Body of pancreas (tissue), 4 donors: ENCODE results near the gene LPIN3. TPM values are rescaled to one million over a fixed set of nuclear protein-coding genes. Genes with fewer than 3 reads are reported as not detected.

Source experiments
- ATAC-seq: fragments of 150-250 bp; one replicate; pipeline ENCODE4 v1.9.1; 2016
- DNase-seq, 4 donors: peaks; one replicate each; pipeline ENCODE4 v3.0.0-alpha.2; 2019
- H3K27ac ChIP-seq, 4 donors: fragments of 200-600 bp; sonication (generic); 1 replicate in 3 of 4; 2 replicates in 1 of 4; pipeline versions ENCODE4 v1.5.1 to v1.6.1; 2016 to 2019; ENCODE audit warnings: mild to moderate bottlenecking in 1 of 4, mixed read lengths in 1 of 4, moderate library complexity in 1 of 4
- H3K27me3 ChIP-seq, 2 donors: fragments of 200-600 bp; sonication (generic); one replicate each; pipeline ENCODE4 v1.6.0; 2016; ENCODE audit warnings: mild to moderate bottlenecking in 1 of 2
- H3K36me3 ChIP-seq, 2 donors: fragments of 200-600 bp; sonication (generic); replicated peaks in 1 of 2; 2 replicates each; pipeline ENCODE4 v1.5.1; 2016; ENCODE audit warnings: low read depth in 2 of 2; ENCODE audit not compliant: insufficient read depth in 1 of 2
- H3K4me1 ChIP-seq: fragments of 200-600 bp; sonication (generic); one replicate; pipeline ENCODE4 v1.6.0; 2016
- H3K4me3 ChIP-seq, 2 donors: fragments of 200-600 bp; sonication (generic); 1 replicate in 1 of 2; 2 replicates in 1 of 2; pipeline ENCODE4 v1.5.1; 2016 to 2019
- H3K9me3 ChIP-seq, 3 donors: fragments of 200-600 bp; sonication (generic); 1 replicate in 2 of 3; 2 replicates in 1 of 3; pipeline ENCODE4 v1.5.1; 2016
- CTCF ChIP-seq, 7 experiments: fragments of 450-650 bp in 4 of 7; fragments of 200-600 bp in 3 of 7; sonication (generic) in 3 of 7; IDR thresholded peaks; one replicate each; pipeline ENCODE4 v1.5.1; 2016 to 2019; ENCODE audit warnings: antibody characterized with exemption in 7 of 7
- POLR2A ChIP-seq, 3 donors: fragments of 450-650 bp; IDR thresholded peaks; one replicate each; pipeline ENCODE4 v1.6.1; 2016; ENCODE audit warnings: antibody characterized with exemption in 3 of 3, mild to moderate bottlenecking in 2 of 3
- WGBS, 2 donors: methylation state at CpG; one replicate each; pipeline ENCODE4 v1.1.5; 2017; 5-methylcytosine and 5-hydroxymethylcytosine counted together
- intact Hi-C: fragments of 100-400 bp; cut with DNase I; formaldehyde crosslinking; loops from one replicate; pipeline ENCODE4 v1.15.1; 2023
- total RNA-seq, 2 donors: library from RNA; depleted of rRNA; stranded (reverse); fragments of >200 nt; gene quantifications; one replicate each; pipeline ENCODE4 v1.1.0, GENCODE V29; 2016

Gene LPIN3
- 10 to 100 TPM; 11.9 to 50.1 TPM for total RNA-seq

GRCh38 chr20:41340327-41341055 is at the start of gene LPIN3:
Gene LPIN3 (plus strand): TSS chr20:41340821. CDS start chr20:41345804, 4,983 bp downstream.
- DNase-seq (peak; percentile 94 to 96 (median 95)), ATAC-seq (peak; percentile 90)
- no peaks in the 10 kb centered on the region for H3K27me3 ChIP-seq
- no peaks in the 10 kb centered on the region for H3K36me3 ChIP-seq
- TF ChIP-seq CTCF (IDR thresholded peaks at IDR 0.05) (peak in 3 of 7 experiments; percentile 13 to 47 (median 28)), POLR2A (IDR thresholded peaks at IDR 0.05) (peak; percentile 72 to 87 (median 86))
- WGBS, 2 donors: 2 to 3% methylated on average over 10 to 33 of the region's 33 CpGs
- peaks cover 30% of the 10 kb centered on the region for H3K4me1 ChIP-seq
- H3K27ac ChIP-seq: peak within 1 kb of the TSS; percentile 67 to 88 (median 75)
- no peaks in the 10 kb centered on the region for H3K9me3 ChIP-seq
- peak within 1 kb of the TSS; percentile 38 to 39 for H3K4me3 ChIP-seq
- intact Hi-C loops: no loop called here

DNA sequence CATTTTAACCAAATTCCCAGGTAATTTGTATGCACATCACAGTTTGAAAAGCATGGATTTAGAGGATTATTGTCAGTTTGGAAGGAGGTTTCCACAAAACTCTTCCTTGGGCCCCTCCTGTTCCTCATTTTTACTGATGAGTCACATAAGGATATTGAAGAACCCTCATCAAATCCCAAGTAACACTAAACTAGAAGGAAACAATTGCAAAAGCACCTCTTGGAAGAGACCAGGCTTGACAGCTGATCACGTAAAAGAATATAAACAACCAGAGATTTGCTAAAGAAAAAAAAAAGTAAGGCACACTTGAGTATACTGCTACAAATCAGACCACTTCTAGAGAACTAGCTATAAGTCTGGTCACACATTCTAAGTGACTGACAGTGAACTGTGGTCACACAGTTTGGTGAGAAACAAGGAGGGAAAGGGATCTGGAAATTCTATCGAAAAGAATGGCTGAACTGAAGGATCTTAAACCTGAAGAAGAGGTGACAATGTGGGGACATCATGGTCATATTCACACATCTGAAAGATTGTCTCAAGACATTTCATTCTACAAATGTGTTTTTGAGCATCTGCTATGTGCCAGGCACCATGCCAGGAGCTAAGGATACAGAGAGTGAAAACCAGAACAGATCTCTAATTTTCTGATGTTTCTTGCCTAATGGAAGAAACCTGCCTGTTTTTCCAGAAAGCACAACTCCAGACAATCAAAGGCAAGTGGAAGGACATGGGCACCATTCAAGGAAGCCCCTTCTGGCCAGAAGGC is 47.2 kb upstream of the LPIN3 start:
- WGBS, 2 donors: 75 to 76% methylated on average over 2 of the region's 2 CpGs
- Histone ChIP-seq H3K27ac (no peak overlapping the region), H3K36me3 (no peaks in the 10 kb centered on the region), H3K27me3 (no peaks in the 10 kb centered on the region), H3K4me3 (no peak overlapping the region), H3K4me1 (peaks cover 10% of the 10 kb centered on the region), H3K9me3 (no peaks in the 10 kb centered on the region)
- ATAC-seq (no peak), DNase-seq (no peak)
- intact Hi-C loops: no loop called here
- TF ChIP-seq CTCF (IDR thresholded peaks at IDR 0.05) (no peak), POLR2A (IDR thresholded peaks at IDR 0.05) (no peak)

DNA sequence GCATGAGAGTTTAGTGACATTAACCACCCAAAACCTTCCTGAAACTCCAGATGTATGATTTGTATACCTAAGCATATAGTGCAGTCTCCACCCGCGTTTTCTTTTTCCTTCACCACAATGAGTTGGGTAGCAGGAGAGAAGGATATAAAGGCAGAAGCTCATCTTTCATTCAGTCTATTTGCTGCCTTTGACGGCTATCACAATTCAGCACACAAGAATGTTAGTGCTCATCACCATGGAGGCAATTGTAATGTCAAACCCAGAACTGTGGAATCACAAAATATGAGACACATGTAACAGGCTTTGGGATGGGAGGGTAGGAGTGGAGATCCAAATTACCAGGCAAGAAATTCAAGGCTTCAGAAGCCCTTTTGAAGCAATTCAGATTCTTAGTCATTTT is 40.7 kb upstream of the LPIN3 start:
- H3K4me3 ChIP-seq: no peak overlapping the region
- no peak for TF ChIP-seq POLR2A (IDR thresholded peaks at IDR 0.05)
- TF ChIP-seq CTCF (IDR thresholded peaks at IDR 0.05): no peak
- WGBS, 2 donors: 84 to 87% methylated on average over 3 of the region's 3 CpGs

DNA sequence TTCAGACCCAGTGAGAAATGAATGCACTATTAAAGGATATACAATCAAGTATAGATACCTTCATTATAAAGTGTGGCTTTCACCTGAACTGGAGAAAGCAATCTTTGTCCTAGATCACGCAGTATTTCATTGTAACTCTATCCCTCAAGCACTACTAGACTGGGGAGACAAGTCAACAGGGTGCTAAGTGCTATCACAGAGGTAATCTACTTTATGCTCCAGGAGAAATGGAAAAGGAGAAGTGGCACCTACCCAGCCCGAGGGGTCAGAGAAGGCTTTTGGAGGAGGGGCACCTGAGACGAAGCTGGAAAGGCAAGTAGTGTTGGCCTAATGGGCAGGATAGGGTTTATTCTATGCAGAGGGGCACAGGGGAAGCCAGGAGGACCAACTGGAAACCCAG is 40.2 kb upstream of the LPIN3 start:
- H3K27me3 ChIP-seq: no peaks in the 10 kb centered on the region
- no peaks in the 10 kb centered on the region for H3K36me3 ChIP-seq
- DNase-seq (no peak), ATAC-seq (no peak)
- peaks cover 4% of the 10 kb centered on the region for H3K4me1 ChIP-seq
- H3K9me3 ChIP-seq: no peaks in the 10 kb centered on the region
- WGBS, 2 donors: 63 to 77% methylated on average over 3 of the region's 3 CpGs
- intact Hi-C loops: no loop called here
- TF ChIP-seq CTCF (IDR thresholded peaks at IDR 0.05) (no peak), POLR2A (IDR thresholded peaks at IDR 0.05) (no peak)
- no peak overlapping the region for H3K27ac ChIP-seq
- no peak overlapping the region for H3K4me3 ChIP-seq

More for the DNA sequence above, 40.7 kb upstream of the LPIN3 start:
- Histone ChIP-seq H3K27ac (no peak overlapping the region), H3K27me3 (no peaks in the 10 kb centered on the region), H3K9me3 (no peaks in the 10 kb centered on the region), H3K4me1 (peaks cover 4% of the 10 kb centered on the region), H3K36me3 (no peaks in the 10 kb centered on the region)
- intact Hi-C loops: no loop called here
- DNase-seq: no peak
- no peak for ATAC-seq
